Dermis blood vessel endothelial cell (primary cell): ENCODE results near the gene ART5. TPM values are rescaled to one million over a fixed set of nuclear protein-coding genes. Genes with fewer than 3 reads are reported as not detected.

ENCODE experiments used
- DNase-seq: peaks from one replicate; pipeline ENCODE4 v3.0.0; 2010
- total RNA-seq: library from RNA; depleted of rRNA; stranded (reverse); fragments of >200 nt; gene quantifications from 2 replicates; pipeline ENCODE4 v1.2.3, GENCODE V29; 2014

ART5 gene
- not detected in 2 replicates for total RNA-seq

GRCh38 chr11:3641701-3642070, at the start of gene ART5:
TSS of gene ART5 (minus strand) at chr11:3641992. CDS start at chr11:3641862, 130 bp downstream.
- DNase-seq = no peak

GRCh38 chr11:3686751-3687150, 45.0 kb upstream of the ART5 start:
- DNase-seq = no peak

- DNase-seq = no peak
These were observed 44.1 kb upstream of the ART5 start for GRCh38 chr11:3685923-3686322.

- DNase-seq = no peak
These were observed 43.0 kb upstream of the ART5 start for GRCh38 chr11:3684819-3685172.

DNA sequence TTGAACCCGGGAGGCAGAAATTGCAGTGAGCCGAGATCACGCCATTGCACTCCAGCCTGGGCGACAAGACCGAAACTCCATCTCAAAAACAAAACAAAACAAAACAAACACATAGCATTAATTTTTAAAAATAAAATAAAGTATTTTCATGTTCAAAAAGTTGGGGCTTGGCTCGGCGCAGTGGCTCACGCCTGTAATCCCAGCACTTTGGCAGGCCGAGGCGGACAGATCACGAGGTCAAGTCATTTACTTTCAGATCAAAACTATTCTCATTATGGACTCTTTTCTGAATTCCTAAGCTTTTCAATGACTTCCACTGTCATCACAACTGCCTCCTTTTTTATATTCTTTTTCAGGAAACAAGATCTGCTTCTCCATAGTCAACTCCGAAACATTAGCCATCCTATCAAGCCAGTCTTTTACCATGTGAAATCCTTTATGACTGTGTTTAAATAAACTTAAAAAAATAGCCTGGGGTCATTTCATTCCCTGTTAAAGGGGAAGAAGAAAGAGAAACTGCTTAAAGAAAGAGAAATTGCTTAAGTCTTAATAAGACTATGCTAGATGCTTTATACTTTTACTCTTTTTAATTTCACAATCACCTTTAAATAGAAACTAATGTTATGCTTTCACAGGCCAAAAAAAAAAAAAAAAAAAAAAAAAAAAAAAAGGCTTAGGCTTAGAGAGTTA, 42.5 kb upstream of the ART5 start:
- DNase-seq = no peak

GRCh38 chr11:3683039-3683438, 41.2 kb upstream of the ART5 start:
- no peak for DNase-seq

DNA sequence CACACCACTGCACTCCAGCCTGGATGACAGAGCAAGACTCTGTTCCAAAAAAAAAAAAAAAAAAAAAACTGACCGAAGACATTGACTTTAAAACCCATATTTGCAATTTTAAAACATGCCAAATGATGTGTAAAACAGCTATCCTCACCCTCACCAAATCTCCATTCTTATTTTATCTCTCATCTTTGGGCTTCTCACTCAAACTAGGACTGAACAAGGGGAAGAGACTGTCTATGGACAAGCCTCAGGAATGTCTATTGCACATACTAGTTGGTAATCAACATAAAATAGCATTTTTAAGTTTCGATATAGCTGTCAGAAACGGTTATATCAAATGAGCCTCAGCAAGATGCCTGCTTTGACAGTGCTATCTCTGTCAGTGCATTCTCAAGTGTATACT, 37.3 kb upstream of the ART5 start:
- no peak for DNase-seq

DNA sequence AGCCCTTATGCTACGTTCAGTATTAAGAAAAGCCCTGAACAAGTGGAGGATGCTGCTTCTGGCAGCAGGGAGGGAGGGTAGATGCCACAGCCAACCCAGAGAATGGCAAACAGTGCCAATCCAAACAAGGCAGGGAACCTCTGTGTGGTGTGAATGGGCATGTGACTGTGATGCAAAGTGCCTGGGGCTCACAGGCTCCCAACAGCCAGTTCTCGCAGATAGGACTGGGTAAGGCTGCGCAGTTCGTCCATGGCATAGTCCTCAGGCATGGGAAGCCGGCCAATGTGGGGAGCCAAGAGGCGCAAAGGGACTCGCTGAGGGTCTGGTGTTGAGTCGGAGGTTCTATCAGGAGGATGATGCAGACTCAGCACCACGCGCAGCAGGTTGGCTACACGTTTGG, 34.2 kb upstream of the ART5 start:
- no peak for DNase-seq

DNA sequence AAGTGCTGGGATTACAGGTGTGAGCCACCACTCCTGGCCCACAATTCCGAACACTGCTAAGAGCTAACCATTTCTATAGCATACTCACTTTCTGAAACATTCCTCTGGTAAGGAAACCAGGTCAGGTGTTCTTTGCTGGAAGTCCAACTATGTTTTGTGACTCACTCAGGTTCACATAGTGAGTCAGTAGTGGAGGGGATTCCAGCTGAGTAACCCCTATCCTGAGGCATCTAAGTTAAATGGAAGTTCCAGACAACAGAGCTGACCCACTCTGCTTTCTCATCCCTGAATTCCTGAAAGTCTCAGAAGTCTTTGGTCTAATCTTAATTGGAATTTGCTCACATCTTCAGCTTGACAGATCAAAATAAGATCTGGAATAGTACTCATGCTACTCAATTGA, 32.4 kb upstream of the ART5 start:
- DNase-seq = peak; percentile 61

DNA sequence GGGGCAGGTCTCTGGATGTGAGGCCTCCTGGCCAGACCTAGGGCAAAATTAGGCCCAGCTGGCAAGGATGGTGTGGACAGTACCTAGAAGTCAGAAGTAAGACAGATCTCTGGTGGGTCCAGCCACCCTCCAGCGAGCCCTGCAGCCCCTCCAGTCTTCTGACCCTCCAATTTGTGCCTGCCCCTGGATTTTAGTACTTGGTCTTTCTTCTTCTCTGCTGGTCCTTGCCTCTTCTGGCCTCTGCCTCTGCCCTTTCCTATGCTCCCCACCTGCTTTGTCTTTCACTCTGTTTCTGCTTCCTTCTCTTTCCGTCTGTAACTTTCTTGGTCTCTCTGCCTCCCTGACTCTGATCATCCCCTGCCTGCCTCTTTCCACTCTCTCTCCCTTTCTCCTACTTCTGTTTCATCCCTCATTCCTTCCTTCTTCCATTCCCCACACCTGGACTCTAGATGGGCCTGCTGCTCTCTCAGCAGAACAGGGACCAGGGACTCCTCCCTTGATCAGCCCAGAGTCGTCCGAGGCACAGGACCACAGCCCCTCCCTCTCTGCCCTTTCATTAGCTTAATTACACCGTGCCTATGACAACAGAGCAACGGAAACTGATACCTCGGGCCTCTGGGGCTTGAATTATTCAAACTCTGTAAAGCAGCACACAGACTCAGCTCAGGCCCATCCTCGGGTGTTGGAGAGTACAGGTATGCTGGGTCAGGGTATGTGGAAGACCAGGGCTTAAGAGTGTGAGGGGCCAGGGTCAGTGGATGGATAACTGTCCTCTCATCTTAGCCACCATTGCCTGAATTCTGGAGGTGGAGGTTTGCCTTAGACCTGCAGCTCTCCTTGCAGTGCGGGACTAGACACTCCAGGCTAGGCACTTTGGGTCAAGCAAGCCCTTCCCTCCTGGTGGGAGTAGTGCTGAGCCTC, 29.8 kb upstream of the ART5 start, which contains the start of gene CHRNA10:
CHRNA10 (minus strand) TSS at position 51 of the 921 bp plus-strand sequence. CDS start 72 bp downstream, outside the sequence.
- DNase-seq = no peak

GRCh38 chr11:3669742-3670183, 28.0 kb upstream of the ART5 start:
- no peak for DNase-seq

- DNase-seq = no peak
These were observed 27.3 kb upstream of the ART5 start for GRCh38 chr11:3669128-3669527.

- DNase-seq = no peak
These were observed 25.6 kb upstream of the ART5 start for GRCh38 chr11:3667149-3668035.

- no peak for DNase-seq
These were observed 24.3 kb upstream of the ART5 start for GRCh38 chr11:3666023-3666530.

DNA sequence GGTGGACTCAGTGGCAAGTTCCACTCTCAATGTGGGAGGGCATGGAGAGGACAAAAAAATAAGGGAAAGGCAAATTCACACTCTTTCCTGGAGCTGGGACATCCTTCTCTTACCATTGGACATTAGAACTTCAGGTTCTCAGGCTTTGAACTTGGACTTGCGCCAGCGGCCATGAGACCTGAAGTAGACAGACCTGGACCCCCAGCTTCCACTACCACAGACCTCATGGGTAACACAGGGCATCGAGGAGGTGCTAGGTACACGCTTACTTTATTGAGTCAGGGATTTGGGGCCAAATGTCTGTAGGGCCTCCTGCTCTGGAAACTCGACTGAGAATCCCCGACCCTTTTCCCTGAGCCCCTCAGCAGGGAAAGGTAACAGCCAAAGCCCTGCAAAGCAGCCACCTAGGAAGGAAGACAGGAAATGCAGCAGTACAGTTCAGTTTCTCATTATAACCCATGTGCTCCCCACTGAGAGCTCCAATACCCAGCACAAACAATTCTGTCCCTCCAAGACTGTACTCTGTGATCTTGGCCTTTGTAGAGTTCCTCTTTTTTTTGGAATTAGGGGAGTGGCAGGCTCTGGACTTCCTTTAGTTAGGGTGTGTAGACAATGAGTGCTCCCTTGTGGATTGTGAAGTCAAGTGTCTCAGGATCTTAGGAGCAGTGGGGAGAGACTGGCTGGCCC, 23.7 kb upstream of the ART5 start:
- no peak for DNase-seq

DNA sequence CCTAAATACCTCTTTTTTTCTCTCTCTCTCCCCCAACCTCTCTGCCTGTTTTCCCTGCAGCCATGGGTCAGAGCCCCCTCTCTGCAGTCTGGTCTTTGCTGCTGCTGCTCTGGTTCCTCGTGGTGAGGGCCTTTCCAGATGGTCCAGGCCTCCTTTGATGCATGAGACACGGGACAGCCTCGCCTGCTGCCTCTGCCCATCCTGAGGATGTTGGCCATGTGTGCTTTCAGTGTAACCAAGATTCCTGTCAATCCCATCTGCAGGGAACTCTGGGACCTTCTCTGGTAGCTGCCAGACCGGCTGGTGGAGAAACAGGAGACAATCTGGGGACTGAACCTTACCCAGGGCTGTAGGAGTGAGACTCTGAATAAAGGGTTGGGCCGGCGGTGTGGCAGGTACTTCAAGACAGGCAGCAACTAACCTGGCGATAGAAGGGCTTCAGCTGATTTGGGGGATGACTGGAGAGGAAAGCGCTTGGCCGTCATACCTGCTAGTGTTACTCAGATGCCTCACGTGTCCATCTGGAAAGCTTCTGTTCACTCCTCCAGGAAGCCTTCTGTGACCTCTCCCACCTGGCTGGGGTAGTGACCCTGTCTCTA, 22.3 kb upstream of the ART5 start:
- DNase-seq = no peak

- no peak for DNase-seq
These were observed 21.1 kb upstream of the ART5 start for GRCh38 chr11:3662856-3663255.

DNA sequence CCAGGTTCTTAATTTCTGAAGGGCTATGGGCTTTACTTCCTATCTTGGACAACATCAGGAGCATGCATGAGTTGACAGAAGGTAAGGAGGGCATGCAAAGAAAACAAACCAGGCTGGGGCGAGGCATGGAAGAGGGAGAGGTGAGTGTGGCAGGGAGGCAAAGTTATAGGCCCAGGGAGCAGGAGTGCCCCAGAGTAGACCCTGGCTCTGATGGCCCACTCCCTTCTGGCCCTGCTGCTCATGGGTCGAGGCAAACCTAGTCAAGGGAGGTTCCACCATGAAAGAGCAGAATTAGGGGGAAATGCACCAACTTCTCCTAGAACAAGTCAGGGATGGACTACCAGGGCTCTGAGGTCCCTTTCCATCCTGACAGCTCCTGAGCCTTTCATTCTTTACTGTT, 19.2 kb upstream of the ART5 start:
- DNase-seq = no peak

GRCh38 chr11:3659595-3660515, 18.1 kb upstream of the ART5 start:
- DNase-seq = no peak

- no peak for DNase-seq
These were observed 16.5 kb upstream of the ART5 start for GRCh38 chr11:3658252-3658651.
